Measurements from ENCODE around the gene CNTN1. TPM values are rescaled to one million over a fixed set of nuclear protein-coding genes. Genes with fewer than 3 reads are reported as not detected.

Gene CNTN1
- total RNA-seq, 6 experiments from 2014 or later, result not detected

DNA sequence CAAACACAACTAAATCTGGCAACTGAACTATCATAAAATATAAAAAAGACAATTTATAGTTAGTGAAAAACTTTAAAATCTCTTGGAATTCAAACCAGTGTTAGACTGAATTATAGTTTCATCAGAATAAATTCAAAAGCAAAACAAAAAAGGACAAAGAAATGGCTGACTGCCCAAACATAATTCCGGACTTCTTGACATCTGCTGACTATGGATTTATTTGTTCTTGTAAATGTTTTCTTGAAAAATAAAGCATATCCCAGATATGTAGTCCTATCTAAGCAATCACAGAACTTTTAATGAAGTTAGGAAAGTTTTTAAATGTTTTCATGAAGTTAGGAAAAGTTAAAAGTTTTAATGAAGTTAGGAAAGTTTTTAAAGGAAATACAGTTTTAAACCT, 45.8 kb upstream of the CNTN1 start:
- H3K27ac Mint-ChIP-seq, result no peak overlapping the region
- H3K9me3 Mint-ChIP-seq, result peaks cover 42% of the 10 kb centered on the region
- H3K4me3 Mint-ChIP-seq, result no peak overlapping the region
- TF ChIP-seq, protein P1, sequence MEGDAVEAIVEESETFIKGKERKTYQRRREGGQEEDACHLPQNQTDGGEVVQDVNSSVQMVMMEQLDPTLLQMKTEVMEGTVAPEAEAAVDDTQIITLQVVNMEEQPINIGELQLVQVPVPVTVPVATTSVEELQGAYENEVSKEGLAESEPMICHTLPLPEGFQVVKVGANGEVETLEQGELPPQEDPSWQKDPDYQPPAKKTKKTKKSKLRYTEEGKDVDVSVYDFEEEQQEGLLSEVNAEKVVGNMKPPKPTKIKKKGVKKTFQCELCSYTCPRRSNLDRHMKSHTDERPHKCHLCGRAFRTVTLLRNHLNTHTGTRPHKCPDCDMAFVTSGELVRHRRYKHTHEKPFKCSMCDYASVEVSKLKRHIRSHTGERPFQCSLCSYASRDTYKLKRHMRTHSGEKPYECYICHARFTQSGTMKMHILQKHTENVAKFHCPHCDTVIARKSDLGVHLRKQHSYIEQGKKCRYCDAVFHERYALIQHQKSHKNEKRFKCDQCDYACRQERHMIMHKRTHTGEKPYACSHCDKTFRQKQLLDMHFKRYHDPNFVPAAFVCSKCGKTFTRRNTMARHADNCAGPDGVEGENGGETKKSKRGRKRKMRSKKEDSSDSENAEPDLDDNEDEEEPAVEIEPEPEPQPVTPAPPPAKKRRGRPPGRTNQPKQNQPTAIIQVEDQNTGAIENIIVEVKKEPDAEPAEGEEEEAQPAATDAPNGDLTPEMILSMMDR (IDR thresholded peaks at IDR 0.05), result no peak
- no peaks in the 10 kb centered on the region for H3K27me3 Mint-ChIP-seq (ENCODE audit: insufficient read depth)
- no peaks in the 10 kb centered on the region for H3K4me1 Mint-ChIP-seq (ENCODE audit: low read depth)
- DNase-seq, result no peak
- H3K36me3 Mint-ChIP-seq (ENCODE audit: low read depth), result no peaks in the 10 kb centered on the region

DNA sequence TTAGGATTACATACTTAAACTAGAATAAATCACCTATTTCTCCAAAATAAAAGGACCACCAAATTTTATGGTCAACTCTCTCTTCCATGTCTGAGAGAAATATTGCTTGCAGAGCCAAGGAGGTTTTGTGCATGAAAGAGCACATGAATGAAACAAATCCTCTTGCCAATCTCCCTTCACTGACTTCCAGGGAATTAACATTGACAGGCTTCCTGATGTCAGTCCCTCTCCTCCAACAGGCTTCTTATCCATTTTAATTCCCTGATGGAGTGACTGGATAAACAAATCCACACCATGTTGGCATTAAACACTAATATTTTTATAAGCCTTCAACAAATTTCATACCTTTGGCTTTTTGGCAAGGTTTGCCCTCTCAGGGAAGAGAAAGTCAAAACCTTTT, 45.3 kb upstream of the CNTN1 start:
- DNase-seq, result no peak
- no peaks in the 10 kb centered on the region for H3K4me1 Mint-ChIP-seq (ENCODE audit: low read depth)
- H3K27ac Mint-ChIP-seq, result no peak overlapping the region
- no peaks in the 10 kb centered on the region for H3K36me3 Mint-ChIP-seq (ENCODE audit: low read depth)
- no peaks in the 10 kb centered on the region for H3K27me3 Mint-ChIP-seq (ENCODE audit: insufficient read depth)
- no peak overlapping the region for H3K4me3 Mint-ChIP-seq
- H3K9me3 Mint-ChIP-seq, result peaks cover 37% of the 10 kb centered on the region
- TF ChIP-seq, protein P1 (IDR thresholded peaks at IDR 0.05), result no peak

DNA sequence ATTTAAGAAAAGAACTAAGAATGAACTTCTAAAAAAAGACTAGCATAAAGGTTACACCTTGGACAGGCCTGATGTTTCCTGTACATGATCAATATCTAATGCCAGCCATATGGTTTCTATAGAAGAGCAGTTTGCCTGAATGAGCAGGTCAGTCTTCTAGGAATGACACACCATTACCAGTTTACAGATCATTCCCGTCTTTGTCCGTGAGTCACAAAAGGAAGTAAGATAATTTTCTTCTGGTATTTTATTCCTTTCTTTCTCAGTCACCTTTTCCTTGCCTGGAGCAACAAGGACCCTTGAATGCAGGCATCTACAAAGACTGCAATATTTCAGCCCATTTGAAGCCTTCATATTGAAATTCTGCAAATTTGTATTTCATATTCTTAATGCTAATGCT, 44.6 kb upstream of the CNTN1 start:
- peaks cover 32% of the 10 kb centered on the region for H3K9me3 Mint-ChIP-seq
- no peak for DNase-seq
- no peaks in the 10 kb centered on the region for H3K27me3 Mint-ChIP-seq (ENCODE audit: insufficient read depth)
- H3K36me3 Mint-ChIP-seq (ENCODE audit: low read depth), result no peaks in the 10 kb centered on the region
- H3K27ac Mint-ChIP-seq, result no peak overlapping the region
- TF ChIP-seq, protein P1 (IDR thresholded peaks at IDR 0.05), result no peak
- no peak overlapping the region for H3K4me3 Mint-ChIP-seq
- no peaks in the 10 kb centered on the region for H3K4me1 Mint-ChIP-seq (ENCODE audit: low read depth)

DNA sequence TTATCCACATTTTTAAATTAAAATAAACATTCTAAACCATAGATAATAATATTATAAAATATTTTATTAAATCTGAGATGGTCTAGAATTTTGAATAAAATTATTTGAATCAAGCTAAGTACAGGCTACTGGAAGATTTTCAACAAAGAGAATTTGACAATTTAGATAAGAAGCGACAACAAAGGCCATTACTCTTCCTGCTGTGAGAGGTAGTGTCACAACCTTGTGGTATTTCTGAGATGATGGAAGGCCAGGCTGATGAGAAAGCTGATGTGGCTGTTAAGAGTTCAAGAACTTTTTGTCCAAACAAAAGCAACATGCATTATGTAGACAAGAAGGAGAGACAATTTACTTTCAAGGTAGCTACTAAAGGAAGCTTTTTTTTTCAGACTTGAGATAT, 43.7 kb upstream of the CNTN1 start:
- Mint-ChIP-seq H3K27me3 (ENCODE audit: insufficient read depth) (no peaks in the 10 kb centered on the region), H3K4me1 (ENCODE audit: low read depth) (no peaks in the 10 kb centered on the region), H3K36me3 (ENCODE audit: low read depth) (no peaks in the 10 kb centered on the region), H3K27ac (no peak overlapping the region), H3K4me3 (no peak overlapping the region), H3K9me3 (peaks cover 24% of the 10 kb centered on the region)
- TF ChIP-seq, protein P1 (IDR thresholded peaks at IDR 0.05), result no peak
- no peak for DNase-seq

DNA sequence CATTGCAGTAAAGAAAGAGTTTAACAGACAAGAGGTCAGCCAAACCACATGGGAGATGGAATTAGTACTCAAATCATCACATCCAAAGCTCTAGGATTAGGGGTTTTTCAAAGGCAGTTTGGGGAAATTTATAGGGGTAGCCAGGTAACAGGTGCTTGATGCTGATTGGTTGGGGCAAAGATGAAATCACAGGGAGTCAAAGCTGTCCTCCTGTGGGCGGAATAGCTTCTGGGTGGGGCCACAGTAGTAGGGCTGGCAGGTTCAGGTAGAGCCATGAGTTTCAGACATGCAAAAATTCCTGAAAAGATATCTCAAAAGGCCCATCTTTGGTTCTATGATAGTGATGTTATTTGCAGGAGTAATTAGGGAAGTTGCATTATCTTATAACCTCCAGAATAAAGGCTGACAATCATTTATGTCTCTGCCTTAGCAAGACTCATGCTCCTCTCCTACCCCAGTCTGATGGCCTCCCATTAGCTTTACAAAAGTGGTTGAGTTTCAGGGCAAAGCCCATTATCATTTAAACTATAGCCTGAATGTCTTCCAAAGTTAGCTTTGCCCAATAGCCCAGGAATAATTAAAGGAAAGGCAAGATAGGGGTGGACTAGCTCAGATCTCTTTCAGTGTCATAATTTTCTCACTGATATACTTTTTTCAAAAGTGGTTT, 42.1 kb upstream of the CNTN1 start:
- Mint-ChIP-seq H3K27me3 (ENCODE audit: insufficient read depth) (no peaks in the 10 kb centered on the region), H3K36me3 (ENCODE audit: low read depth) (no peaks in the 10 kb centered on the region), H3K4me3 (no peak overlapping the region), H3K9me3 (peaks cover 17% of the 10 kb centered on the region), H3K27ac (no peak overlapping the region), H3K4me1 (ENCODE audit: low read depth) (no peaks in the 10 kb centered on the region)
- no peak for DNase-seq
- TF ChIP-seq, protein P1 (IDR thresholded peaks at IDR 0.05), result no peak
